Measurements from ENCODE around the gene NRXN3. TPM values are rescaled to one million over a fixed set of nuclear protein-coding genes. Genes with fewer than 3 reads are reported as not detected.

Gene NRXN3
- total and polyA plus RNA-seq, 2 experiments from 2014 or later: 5.7 to 7.1 TPM

GRCh38 chr14:79584679-79585078 lies 1414.5 kb downstream of the NRXN3 start:
- H3K36me3 ChIP-seq (replicated peaks; ENCODE audit: insufficient read depth, low read depth): no peaks in the 10 kb centered on the region
- H3K27ac ChIP-seq: no peak overlapping the region
- H4K20me1 ChIP-seq (ENCODE audit: insufficient read depth, poor library complexity, severe bottlenecking): no peaks in the 10 kb centered on the region
- no peaks in the 10 kb centered on the region for H3K79me2 ChIP-seq
- H3K4me1 ChIP-seq (ENCODE audit: insufficient read depth): no peaks in the 10 kb centered on the region
- DNase-seq (ENCODE audit: low spot score): peak; percentile 13
- H2AFZ ChIP-seq: no peak overlapping the region
- no peaks in the 10 kb centered on the region for H3K9me3 ChIP-seq (ENCODE audit: low read depth)
- 69% methylated on average over 2 of the region's 2 CpGs for WGBS (ENCODE audit: low lambda C conversion rate, missing lambda C conversion rate)
- no peaks in the 10 kb centered on the region for H3K27me3 ChIP-seq
- no peak overlapping the region for H3K4me2 ChIP-seq
- H3K9me2 ChIP-seq (replicated peaks; ENCODE audit: insufficient read depth): no peaks in the 10 kb centered on the region
- H3K4me3 ChIP-seq: no peak overlapping the region
- TF ChIP-seq, protein P1, sequence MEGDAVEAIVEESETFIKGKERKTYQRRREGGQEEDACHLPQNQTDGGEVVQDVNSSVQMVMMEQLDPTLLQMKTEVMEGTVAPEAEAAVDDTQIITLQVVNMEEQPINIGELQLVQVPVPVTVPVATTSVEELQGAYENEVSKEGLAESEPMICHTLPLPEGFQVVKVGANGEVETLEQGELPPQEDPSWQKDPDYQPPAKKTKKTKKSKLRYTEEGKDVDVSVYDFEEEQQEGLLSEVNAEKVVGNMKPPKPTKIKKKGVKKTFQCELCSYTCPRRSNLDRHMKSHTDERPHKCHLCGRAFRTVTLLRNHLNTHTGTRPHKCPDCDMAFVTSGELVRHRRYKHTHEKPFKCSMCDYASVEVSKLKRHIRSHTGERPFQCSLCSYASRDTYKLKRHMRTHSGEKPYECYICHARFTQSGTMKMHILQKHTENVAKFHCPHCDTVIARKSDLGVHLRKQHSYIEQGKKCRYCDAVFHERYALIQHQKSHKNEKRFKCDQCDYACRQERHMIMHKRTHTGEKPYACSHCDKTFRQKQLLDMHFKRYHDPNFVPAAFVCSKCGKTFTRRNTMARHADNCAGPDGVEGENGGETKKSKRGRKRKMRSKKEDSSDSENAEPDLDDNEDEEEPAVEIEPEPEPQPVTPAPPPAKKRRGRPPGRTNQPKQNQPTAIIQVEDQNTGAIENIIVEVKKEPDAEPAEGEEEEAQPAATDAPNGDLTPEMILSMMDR (IDR thresholded peaks at IDR 0.05; ENCODE audit: poor library complexity): peak; percentile 25
- TF ChIP-seq EZH2 (IDR thresholded peaks at IDR 0.05; ENCODE audit: borderline replicate concordance): no peak
- TF ChIP-seq EZH2phosphoT487 (IDR thresholded peaks at IDR 0.05; ENCODE audit: low read depth, severe bottlenecking, unreplicated experiment): no peak

GRCh38 chr14:79585845-79586244 lies 1415.7 kb downstream of the NRXN3 start:
- no peak overlapping the region for H3K4me3 ChIP-seq
- no peaks in the 10 kb centered on the region for H3K9me2 ChIP-seq (replicated peaks; ENCODE audit: insufficient read depth)
- no peak for DNase-seq (ENCODE audit: low spot score)
- H3K4me2 ChIP-seq: no peak overlapping the region
- no peaks in the 10 kb centered on the region for H3K27me3 ChIP-seq
- H3K27ac ChIP-seq: no peak overlapping the region
- H4K20me1 ChIP-seq (ENCODE audit: insufficient read depth, poor library complexity, severe bottlenecking): no peaks in the 10 kb centered on the region
- H3K79me2 ChIP-seq: no peaks in the 10 kb centered on the region
- WGBS (ENCODE audit: low lambda C conversion rate, missing lambda C conversion rate): 82% methylated on average over 4 of the region's 4 CpGs
- no peaks in the 10 kb centered on the region for H3K36me3 ChIP-seq (replicated peaks; ENCODE audit: insufficient read depth, low read depth)
- TF ChIP-seq EZH2phosphoT487 (IDR thresholded peaks at IDR 0.05; ENCODE audit: low read depth, severe bottlenecking, unreplicated experiment) (no peak), EZH2 (IDR thresholded peaks at IDR 0.05; ENCODE audit: borderline replicate concordance) (no peak)
- TF ChIP-seq, protein P1 (IDR thresholded peaks at IDR 0.05; ENCODE audit: poor library complexity): no peak
- no peak overlapping the region for H2AFZ ChIP-seq
- no peaks in the 10 kb centered on the region for H3K4me1 ChIP-seq (ENCODE audit: insufficient read depth)
- no peaks in the 10 kb centered on the region for H3K9me3 ChIP-seq (ENCODE audit: low read depth)

- Histone ChIP-seq H3K9me3 (ENCODE audit: low read depth) (no peaks in the 10 kb centered on the region), H3K79me2 (no peaks in the 10 kb centered on the region), H2AFZ (no peak overlapping the region), H3K4me1 (ENCODE audit: insufficient read depth) (no peaks in the 10 kb centered on the region), H3K4me3 (no peak overlapping the region), H4K20me1 (ENCODE audit: insufficient read depth, poor library complexity, severe bottlenecking) (no peaks in the 10 kb centered on the region), H3K4me2 (no peak overlapping the region), H3K9me2 (replicated peaks; ENCODE audit: insufficient read depth) (no peaks in the 10 kb centered on the region), H3K36me3 (replicated peaks; ENCODE audit: insufficient read depth, low read depth) (no peaks in the 10 kb centered on the region), H3K27me3 (no peaks in the 10 kb centered on the region), H3K27ac (no peak overlapping the region)
- TF ChIP-seq EZH2phosphoT487 (IDR thresholded peaks at IDR 0.05; ENCODE audit: low read depth, severe bottlenecking, unreplicated experiment) (no peak), EZH2 (IDR thresholded peaks at IDR 0.05; ENCODE audit: borderline replicate concordance) (no peak)
- TF ChIP-seq, protein P1 (IDR thresholded peaks at IDR 0.05; ENCODE audit: poor library complexity): no peak
- WGBS (ENCODE audit: low lambda C conversion rate, missing lambda C conversion rate): 98% methylated on average over 5 of the region's 5 CpGs
- no peak for DNase-seq (ENCODE audit: low spot score)
Observed at GRCh38 chr14:79586416-79586815, 1416.2 kb downstream of the NRXN3 start.
